Measurements from ENCODE around the gene EXOC4. TPM values are rescaled to one million over a fixed set of nuclear protein-coding genes. Genes with fewer than 3 reads are reported as not detected.

The EXOC4 gene
- total RNA-seq, 1 experiment from 2014 or later: 75.8 TPM

DNA sequence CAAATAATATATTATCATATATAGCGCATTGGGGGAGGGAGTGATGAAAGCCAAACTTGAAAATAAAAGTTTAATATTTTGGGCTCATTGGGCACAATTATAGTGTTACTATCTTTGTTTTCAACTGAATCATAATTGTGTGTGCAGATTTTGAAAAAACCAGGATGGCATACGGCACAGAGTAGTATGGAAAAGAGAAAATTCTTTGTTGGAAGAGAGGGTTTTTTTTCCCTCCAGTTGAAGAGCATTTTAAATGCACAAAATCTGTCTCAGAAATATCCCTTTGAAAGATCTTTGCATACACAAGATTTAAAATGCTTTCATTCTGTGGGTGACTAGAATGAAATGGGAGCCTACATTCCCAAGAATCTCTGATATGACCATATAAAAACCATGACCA, 269.6 kb downstream of the EXOC4 start:
- Histone ChIP-seq H2BK15ac (ENCODE audit: low read depth, low read length) (no peak overlapping the region), H3K18ac (ENCODE audit: insufficient read length, low read depth, low read length) (no peak overlapping the region), H2BK5ac (ENCODE audit: insufficient read length, low read length) (no peak overlapping the region), H2BK12ac (ENCODE audit: insufficient read length, low read depth, low read length) (no peak overlapping the region), H3K4ac (ENCODE audit: low read depth, low read length) (no peak overlapping the region), H4K20me1 (ENCODE audit: control insufficient read depth, insufficient read depth, insufficient read length) (no peaks in the 10 kb centered on the region), H3K4me1 (ENCODE audit: insufficient read depth, low read length) (no peaks in the 10 kb centered on the region), H3K27ac (ENCODE audit: insufficient read length, low read depth, low read length) (no peak overlapping the region), H4K5ac (ENCODE audit: insufficient read length, low read depth, low read length) (no peak overlapping the region), H3K79me2 (ENCODE audit: insufficient read depth, low read length) (no peaks in the 10 kb centered on the region), H3K4me2 (ENCODE audit: insufficient read depth, insufficient read length, low read length) (no peak overlapping the region), H4K91ac (ENCODE audit: insufficient read length, low read depth, low read length) (no peak overlapping the region), H3K23ac (ENCODE audit: insufficient read length, low read depth, low read length) (no peak overlapping the region), H2BK120ac (ENCODE audit: low read depth, low read length, poor library complexity, severe bottlenecking) (no peak overlapping the region), H3K9me3 (ENCODE audit: control insufficient read depth, low read depth, low read length) (no peaks in the 10 kb centered on the region), H3K56ac (ENCODE audit: insufficient read length, low read depth, low read length) (no peak overlapping the region), H2AFZ (ENCODE audit: low read length) (no peak overlapping the region), H3K27me3 (ENCODE audit: insufficient read depth, low read length) (no peaks in the 10 kb centered on the region), H2BK20ac (ENCODE audit: low read depth, low read length, poor library complexity, severe bottlenecking) (no peak overlapping the region), H3K79me1 (ENCODE audit: insufficient read depth, low read depth, low read length, poor library complexity, severe bottlenecking) (no peaks in the 10 kb centered on the region), H3K9ac (ENCODE audit: extremely low read depth, insufficient read length, low read length) (no peak overlapping the region), H2AK5ac (ENCODE audit: insufficient read length, low read length) (no peak overlapping the region), H3K14ac (ENCODE audit: insufficient read depth, low read length) (no peak overlapping the region), H3K23me2 (ENCODE audit: insufficient read length, low read depth, low read length, poor library complexity, severe bottlenecking) (no peaks in the 10 kb centered on the region), H3T11ph (ENCODE audit: low read length) (no peak overlapping the region), H4K8ac (replicated peaks; ENCODE audit: insufficient read length, low read depth, low read length) (no peak overlapping the region)
- peaks cover 0 to 7% (median 6%) of the 10 kb centered on the region in 3 experiments; a peak in 4 of 7 replicates for H3K36me3 Mint-ChIP-seq (ENCODE audit: insufficient read depth in 1 of 3, low read depth in 3 of 3)
- peaks cover 0 to 4% of the 10 kb centered on the region in 2 experiments; a peak in 1 of 5 replicates for H3K9me3 Mint-ChIP-seq
- TF ChIP-seq, protein P1, sequence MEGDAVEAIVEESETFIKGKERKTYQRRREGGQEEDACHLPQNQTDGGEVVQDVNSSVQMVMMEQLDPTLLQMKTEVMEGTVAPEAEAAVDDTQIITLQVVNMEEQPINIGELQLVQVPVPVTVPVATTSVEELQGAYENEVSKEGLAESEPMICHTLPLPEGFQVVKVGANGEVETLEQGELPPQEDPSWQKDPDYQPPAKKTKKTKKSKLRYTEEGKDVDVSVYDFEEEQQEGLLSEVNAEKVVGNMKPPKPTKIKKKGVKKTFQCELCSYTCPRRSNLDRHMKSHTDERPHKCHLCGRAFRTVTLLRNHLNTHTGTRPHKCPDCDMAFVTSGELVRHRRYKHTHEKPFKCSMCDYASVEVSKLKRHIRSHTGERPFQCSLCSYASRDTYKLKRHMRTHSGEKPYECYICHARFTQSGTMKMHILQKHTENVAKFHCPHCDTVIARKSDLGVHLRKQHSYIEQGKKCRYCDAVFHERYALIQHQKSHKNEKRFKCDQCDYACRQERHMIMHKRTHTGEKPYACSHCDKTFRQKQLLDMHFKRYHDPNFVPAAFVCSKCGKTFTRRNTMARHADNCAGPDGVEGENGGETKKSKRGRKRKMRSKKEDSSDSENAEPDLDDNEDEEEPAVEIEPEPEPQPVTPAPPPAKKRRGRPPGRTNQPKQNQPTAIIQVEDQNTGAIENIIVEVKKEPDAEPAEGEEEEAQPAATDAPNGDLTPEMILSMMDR (conservative IDR thresholded peaks at IDR 0.05): no peak
- peaks cover 4 to 5% of the 10 kb centered on the region in 2 experiments for H3K4me1 Mint-ChIP-seq
- no peak overlapping the region for H3K4me3 Mint-ChIP-seq
- no peak for DNase-seq
- no CpG with 5 or more reads among the region's 2 CpGs for WGBS (ENCODE audit: extremely low coverage, insufficient read length, low lambda C conversion rate)
- H3K27me3 Mint-ChIP-seq (ENCODE audit: low read depth): no peaks in the 10 kb centered on the region
- no peak overlapping the region for H3K27ac Mint-ChIP-seq
